Measurements from ENCODE around the gene SETD1A. TPM values are rescaled to one million over a fixed set of nuclear protein-coding genes. Genes with fewer than 3 reads are reported as not detected.

Gene SETD1A
- total and polyA plus RNA-seq, 9 of the 15 experiments (the other 6 are each of a cell fraction or from before 2014, with no cell fraction given), result 0.08 to 36.0 (median 4.2) TPM

- TF ChIP-seq, protein P1, sequence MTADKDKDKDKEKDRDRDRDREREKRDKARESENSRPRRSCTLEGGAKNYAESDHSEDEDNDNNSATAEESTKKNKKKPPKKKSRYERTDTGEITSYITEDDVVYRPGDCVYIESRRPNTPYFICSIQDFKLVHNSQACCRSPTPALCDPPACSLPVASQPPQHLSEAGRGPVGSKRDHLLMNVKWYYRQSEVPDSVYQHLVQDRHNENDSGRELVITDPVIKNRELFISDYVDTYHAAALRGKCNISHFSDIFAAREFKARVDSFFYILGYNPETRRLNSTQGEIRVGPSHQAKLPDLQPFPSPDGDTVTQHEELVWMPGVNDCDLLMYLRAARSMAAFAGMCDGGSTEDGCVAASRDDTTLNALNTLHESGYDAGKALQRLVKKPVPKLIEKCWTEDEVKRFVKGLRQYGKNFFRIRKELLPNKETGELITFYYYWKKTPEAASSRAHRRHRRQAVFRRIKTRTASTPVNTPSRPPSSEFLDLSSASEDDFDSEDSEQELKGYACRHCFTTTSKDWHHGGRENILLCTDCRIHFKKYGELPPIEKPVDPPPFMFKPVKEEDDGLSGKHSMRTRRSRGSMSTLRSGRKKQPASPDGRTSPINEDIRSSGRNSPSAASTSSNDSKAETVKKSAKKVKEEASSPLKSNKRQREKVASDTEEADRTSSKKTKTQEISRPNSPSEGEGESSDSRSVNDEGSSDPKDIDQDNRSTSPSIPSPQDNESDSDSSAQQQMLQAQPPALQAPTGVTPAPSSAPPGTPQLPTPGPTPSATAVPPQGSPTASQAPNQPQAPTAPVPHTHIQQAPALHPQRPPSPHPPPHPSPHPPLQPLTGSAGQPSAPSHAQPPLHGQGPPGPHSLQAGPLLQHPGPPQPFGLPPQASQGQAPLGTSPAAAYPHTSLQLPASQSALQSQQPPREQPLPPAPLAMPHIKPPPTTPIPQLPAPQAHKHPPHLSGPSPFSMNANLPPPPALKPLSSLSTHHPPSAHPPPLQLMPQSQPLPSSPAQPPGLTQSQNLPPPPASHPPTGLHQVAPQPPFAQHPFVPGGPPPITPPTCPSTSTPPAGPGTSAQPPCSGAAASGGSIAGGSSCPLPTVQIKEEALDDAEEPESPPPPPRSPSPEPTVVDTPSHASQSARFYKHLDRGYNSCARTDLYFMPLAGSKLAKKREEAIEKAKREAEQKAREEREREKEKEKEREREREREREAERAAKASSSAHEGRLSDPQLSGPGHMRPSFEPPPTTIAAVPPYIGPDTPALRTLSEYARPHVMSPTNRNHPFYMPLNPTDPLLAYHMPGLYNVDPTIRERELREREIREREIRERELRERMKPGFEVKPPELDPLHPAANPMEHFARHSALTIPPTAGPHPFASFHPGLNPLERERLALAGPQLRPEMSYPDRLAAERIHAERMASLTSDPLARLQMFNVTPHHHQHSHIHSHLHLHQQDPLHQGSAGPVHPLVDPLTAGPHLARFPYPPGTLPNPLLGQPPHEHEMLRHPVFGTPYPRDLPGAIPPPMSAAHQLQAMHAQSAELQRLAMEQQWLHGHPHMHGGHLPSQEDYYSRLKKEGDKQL (CRISPR knock-in tag; IDR thresholded peaks at IDR 0.05; ENCODE audit: borderline replicate concordance), result no peak
- TF ChIP-seq NFIC (IDR thresholded peaks at IDR 0.05), result peak; percentile 65
- peak; percentile 70; the same call in 1 of the 2 replicates for TF ChIP-seq HLTF (IDR thresholded peaks at IDR 0.05)
- TF ChIP-seq, protein P2, sequence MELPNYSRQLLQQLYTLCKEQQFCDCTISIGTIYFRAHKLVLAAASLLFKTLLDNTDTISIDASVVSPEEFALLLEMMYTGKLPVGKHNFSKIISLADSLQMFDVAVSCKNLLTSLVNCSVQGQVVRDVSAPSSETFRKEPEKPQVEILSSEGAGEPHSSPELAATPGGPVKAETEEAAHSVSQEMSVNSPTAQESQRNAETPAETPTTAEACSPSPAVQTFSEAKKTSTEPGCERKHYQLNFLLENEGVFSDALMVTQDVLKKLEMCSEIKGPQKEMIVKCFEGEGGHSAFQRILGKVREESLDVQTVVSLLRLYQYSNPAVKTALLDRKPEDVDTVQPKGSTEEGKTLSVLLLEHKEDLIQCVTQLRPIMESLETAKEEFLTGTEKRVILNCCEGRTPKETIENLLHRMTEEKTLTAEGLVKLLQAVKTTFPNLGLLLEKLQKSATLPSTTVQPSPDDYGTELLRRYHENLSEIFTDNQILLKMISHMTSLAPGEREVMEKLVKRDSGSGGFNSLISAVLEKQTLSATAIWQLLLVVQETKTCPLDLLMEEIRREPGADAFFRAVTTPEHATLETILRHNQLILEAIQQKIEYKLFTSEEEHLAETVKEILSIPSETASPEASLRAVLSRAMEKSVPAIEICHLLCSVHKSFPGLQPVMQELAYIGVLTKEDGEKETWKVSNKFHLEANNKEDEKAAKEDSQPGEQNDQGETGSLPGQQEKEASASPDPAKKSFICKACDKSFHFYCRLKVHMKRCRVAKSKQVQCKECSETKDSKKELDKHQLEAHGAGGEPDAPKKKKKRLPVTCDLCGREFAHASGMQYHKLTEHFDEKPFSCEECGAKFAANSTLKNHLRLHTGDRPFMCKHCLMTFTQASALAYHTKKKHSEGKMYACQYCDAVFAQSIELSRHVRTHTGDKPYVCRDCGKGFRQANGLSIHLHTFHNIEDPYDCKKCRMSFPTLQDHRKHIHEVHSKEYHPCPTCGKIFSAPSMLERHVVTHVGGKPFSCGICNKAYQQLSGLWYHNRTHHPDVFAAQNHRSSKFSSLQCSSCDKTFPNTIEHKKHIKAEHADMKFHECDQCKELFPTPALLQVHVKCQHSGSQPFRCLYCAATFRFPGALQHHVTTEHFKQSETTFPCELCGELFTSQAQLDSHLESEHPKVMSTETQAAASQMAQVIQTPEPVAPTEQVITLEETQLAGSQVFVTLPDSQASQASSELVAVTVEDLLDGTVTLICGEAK (IDR thresholded peaks at IDR 0.05), result peak; percentile 47; the same call in 1 of the 2 replicates
- TF ChIP-seq, protein P2 (CRISPR knock-in tag; IDR thresholded peaks at IDR 0.05), result no peak
- peak; percentile 22 to 84; a peak in 2 of 4 replicates for TF ChIP-seq MAZ (CRISPR knock-in tag; conservative IDR thresholded peaks at IDR 0.05 in 1 of 2, IDR thresholded peaks at IDR 0.05 in 1 of 2)
- TF ChIP-seq, protein P3, sequence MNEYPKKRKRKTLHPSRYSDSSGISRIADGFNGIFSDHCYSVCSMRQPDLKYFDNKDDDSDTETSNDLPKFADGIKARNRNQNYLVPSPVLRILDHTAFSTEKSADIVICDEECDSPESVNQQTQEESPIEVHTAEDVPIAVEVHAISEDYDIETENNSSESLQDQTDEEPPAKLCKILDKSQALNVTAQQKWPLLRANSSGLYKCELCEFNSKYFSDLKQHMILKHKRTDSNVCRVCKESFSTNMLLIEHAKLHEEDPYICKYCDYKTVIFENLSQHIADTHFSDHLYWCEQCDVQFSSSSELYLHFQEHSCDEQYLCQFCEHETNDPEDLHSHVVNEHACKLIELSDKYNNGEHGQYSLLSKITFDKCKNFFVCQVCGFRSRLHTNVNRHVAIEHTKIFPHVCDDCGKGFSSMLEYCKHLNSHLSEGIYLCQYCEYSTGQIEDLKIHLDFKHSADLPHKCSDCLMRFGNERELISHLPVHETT (CRISPR knock-in tag; conservative IDR thresholded peaks at IDR 0.05 in 1 of 2, IDR thresholded peaks at IDR 0.05 in 1 of 2), result peak in 1 of 2 experiments; percentile 51; a peak in 1 of 4 replicates
- TF ChIP-seq HDAC2 (IDR thresholded peaks at IDR 0.05), result 0 out of 2 replicates have a peak, but pooled peaks have one; percentile 14
These were observed 39.6 kb downstream of the SETD1A start (continued) for GRCh38 chr16:30996985-30997724.
